ENCODE measurements around the gene FAM200B.

DNA sequence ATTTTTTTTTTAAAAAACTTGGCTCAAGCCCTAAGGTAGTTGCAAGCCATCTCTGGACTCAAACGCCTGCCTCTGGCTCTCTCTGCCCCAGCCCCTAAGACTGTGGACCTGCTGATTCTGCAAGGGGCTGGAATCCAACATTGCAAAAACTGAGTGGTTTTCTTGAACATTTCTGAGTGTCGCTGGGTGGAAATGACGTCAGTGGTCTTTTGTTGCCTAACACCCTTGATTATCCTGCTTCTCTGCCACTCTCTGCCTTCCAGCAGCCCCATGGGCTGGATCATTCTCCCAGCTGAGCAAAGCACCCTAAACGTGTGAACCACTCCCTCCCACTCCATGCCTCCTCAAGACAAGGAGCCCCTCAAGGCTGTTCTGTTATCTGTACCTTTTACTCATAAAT is 37.9 kb downstream of the FAM200B start:
- TF ChIP-seq POLR2A (IDR thresholded peaks at IDR 0.05; ENCODE audit: low read depth, low read length) (no peak), TAF1 (IDR thresholded peaks at IDR 0.05; ENCODE audit: borderline replicate concordance, low read depth, low read length) (no peak), POLR2AphosphoS5 (IDR thresholded peaks at IDR 0.05; ENCODE audit: low read depth, low read length) (no peak)

All from GM12892 (cell line).